H1 (cell line): Measurements from ENCODE around the gene APOBEC3H. TPM values are rescaled to one million over a fixed set of nuclear protein-coding genes. Genes with fewer than 3 reads are reported as not detected.

Experiments
- CTCF ChIA-PET: fragments of 300-600 bp; sonication (Branson Sonifier 250); formaldehyde crosslinking; loops from one replicate; lab custom pipeline; 2021; ENCODE audit not compliant: partially characterized antibody; lab: Charles Lee
- POLR2A ChIA-PET: fragments of 300-600 bp; sonication (Branson Sonifier 250); formaldehyde crosslinking; loops from one replicate; lab custom pipeline; 2021; ENCODE audit warnings: inconsistent platforms; ENCODE audit not compliant: partially characterized antibody; lab: Charles Lee
- DNase-seq, 2 experiments: peaks; one replicate each; pipeline versions ENCODE4 v3.0.0 to v3.0.0-alpha.2; 2010 to 2022; ENCODE audit warnings: low spot score in 2 of 2, low read depth in 1 of 2, mixed read lengths in 1 of 2
- FAIRE-seq: peaks from 2 replicates; lab custom pipeline; 2011; peaks lifted over from hg19 to GRCh38; lab: Jason Lieb, UNC
- H2AFZ ChIP-seq: 2 replicates; pipeline ENCODE4 v1.8.1; 2012; ENCODE audit warnings: low read length, inconsistent platforms
- H2AK5ac ChIP-seq: 2 replicates; pipeline ENCODE4 v1.6.1; 2013; ENCODE audit warnings: low read depth, low read length
- H2BK120ac ChIP-seq: replicated peaks from 2 replicates; pipeline ENCODE3; 2013; ENCODE audit warnings: low read depth, low read length, inconsistent platforms
- H2BK12ac ChIP-seq: 2 replicates; pipeline ENCODE4 v1.6.1; 2013; ENCODE audit warnings: low read depth, low read length
- H2BK15ac ChIP-seq: 2 replicates; pipeline ENCODE4 v1.6.1; 2013; ENCODE audit warnings: low read length
- H2BK20ac ChIP-seq: 2 replicates; pipeline ENCODE4 v1.6.1; 2013; ENCODE audit warnings: low read length
- H2BK5ac ChIP-seq: 2 replicates; pipeline ENCODE4 v1.6.1; 2013; ENCODE audit warnings: low read depth, low read length
- H3K14ac ChIP-seq: 2 replicates; pipeline ENCODE4 v1.6.1; 2013; ENCODE audit warnings: inconsistent platforms; ENCODE audit not compliant: insufficient read length
- H3K18ac ChIP-seq: 2 replicates; pipeline ENCODE4 v1.6.1; 2013; ENCODE audit warnings: low read length; ENCODE audit errors: extremely low read depth
- H3K23ac ChIP-seq: 2 replicates; pipeline ENCODE4 v1.6.1; 2013; ENCODE audit warnings: inconsistent platforms; ENCODE audit not compliant: insufficient read length
- H3K23me2 ChIP-seq: 2 replicates; pipeline ENCODE4 v1.6.1; 2013; ENCODE audit warnings: low read depth, low read length
- H3K27ac ChIP-seq: 2 replicates; pipeline ENCODE4 v1.6.1; 2011; ENCODE audit warnings: low read depth, low read length, inconsistent platforms
- H3K27me3 ChIP-seq, 4 experiments: replicated peaks in 1 of 4; 1 replicate in 1 of 4; 2 replicates in 3 of 4; pipeline versions ENCODE4 v1.6.1 to v1.8.1; 2011 to 2013; ENCODE audit warnings: low read length in 3 of 4, mild to moderate bottlenecking in 3 of 4, inconsistent platforms in 2 of 4, mixed read lengths in 2 of 4, moderate library complexity in 1 of 4; ENCODE audit not compliant: control insufficient read depth in 3 of 4, insufficient read depth in 3 of 4; ENCODE audit errors: extremely low read depth in 1 of 4
- H3K36me3 ChIP-seq, 4 experiments: 2 replicates each; pipeline versions ENCODE4 v1.6.1 to v1.8.1; 2011 to 2013; ENCODE audit warnings: mild to moderate bottlenecking in 4 of 4, low read length in 3 of 4, moderate library complexity in 2 of 4, control low read depth in 1 of 4, inconsistent platforms in 1 of 4; ENCODE audit not compliant: insufficient read depth in 4 of 4, control insufficient read depth in 2 of 4
- H3K4ac ChIP-seq: replicated peaks from 2 replicates; pipeline ENCODE3; 2013; ENCODE audit warnings: low read length, low read depth, mixed read lengths, inconsistent platforms; ENCODE audit not compliant: insufficient read length
- H3K4me1 ChIP-seq, 4 experiments: replicated peaks in 1 of 4; 1 replicate in 1 of 4; 2 replicates in 3 of 4; pipeline versions ENCODE4 v1.6.1 to v1.8.1; 2011 to 2013; ENCODE audit warnings: low read length in 3 of 4, inconsistent platforms in 2 of 4, mixed read lengths in 1 of 4; ENCODE audit not compliant: insufficient read depth in 4 of 4, control insufficient read depth in 3 of 4
- H3K4me2 ChIP-seq, 2 experiments: 2 replicates each; pipeline versions ENCODE4 v1.6.1 to v1.8.1; 2011 to 2013; ENCODE audit warnings: low read depth in 2 of 2, low read length in 2 of 2, control low read depth in 1 of 2, inconsistent platforms in 1 of 2, mild to moderate bottlenecking in 1 of 2; ENCODE audit not compliant: insufficient read depth in 1 of 2
- H3K4me3 ChIP-seq, 4 experiments: fragments of 200-600, 300-600 bp in 1 of 4; sonication (generic), shearing (Covaris generic), sonication (Bioruptor Twin) in 1 of 4; 2 replicates each; pipeline versions ENCODE4 v1.5.1 to v1.8.1; 2011 to 2016; ENCODE audit warnings: low read length in 4 of 4, low read depth in 3 of 4, control low read depth in 2 of 4, inconsistent platforms in 2 of 4, mild to moderate bottlenecking in 2 of 4, mixed read lengths in 1 of 4, moderate library complexity in 1 of 4; ENCODE audit not compliant: insufficient read depth in 2 of 4; ENCODE audit errors: extremely low read depth in 1 of 4
- H3K56ac ChIP-seq: replicated peaks from 2 replicates; pipeline ENCODE3; 2013; ENCODE audit warnings: low read depth, mild to moderate bottlenecking, mixed read lengths, low read length, inconsistent platforms; ENCODE audit not compliant: insufficient read length
- H3K79me1 ChIP-seq: 2 replicates; pipeline ENCODE4 v1.6.1; 2013; ENCODE audit warnings: low read depth, low read length, control low read depth
- H3K79me2 ChIP-seq, 2 experiments: 2 replicates each; pipeline versions ENCODE4 v1.6.1 to v1.8.1; 2012 to 2013; ENCODE audit warnings: low read length in 2 of 2, mild to moderate bottlenecking in 2 of 2, inconsistent platforms in 1 of 2; ENCODE audit not compliant: insufficient read depth in 2 of 2, control insufficient read depth in 1 of 2
- H3K9ac ChIP-seq, 4 experiments: replicated peaks in 1 of 4; 1 replicate in 1 of 4; 2 replicates in 3 of 4; pipeline versions ENCODE4 v1.6.1 to v1.8.1; 2011 to 2013; ENCODE audit warnings: low read depth in 3 of 4, low read length in 3 of 4, control low read depth in 2 of 4, mild to moderate bottlenecking in 2 of 4, moderate library complexity in 2 of 4, inconsistent platforms in 1 of 4; ENCODE audit errors: extremely low read depth in 1 of 4
- H3K9me3 ChIP-seq, 2 experiments: 2 replicates each; pipeline versions ENCODE4 v1.6.1 to v1.8.1; 2012 to 2013; ENCODE audit warnings: mild to moderate bottlenecking in 2 of 2, moderate library complexity in 2 of 2, control low read depth in 1 of 2, inconsistent platforms in 1 of 2, low read depth in 1 of 2, low read length in 1 of 2, mixed read lengths in 1 of 2; ENCODE audit not compliant: insufficient read depth in 2 of 2
- H4K20me1 ChIP-seq, 2 experiments: replicated peaks in 1 of 2; 2 replicates each; pipeline versions ENCODE3 to v1.8.1; 2011 to 2013; ENCODE audit warnings: inconsistent platforms in 2 of 2, low read length in 2 of 2, mild to moderate bottlenecking in 1 of 2; ENCODE audit not compliant: insufficient read depth in 2 of 2, control insufficient read depth in 1 of 2
- H4K5ac ChIP-seq: 2 replicates; pipeline ENCODE4 v1.6.1; 2013; ENCODE audit warnings: low read length, low read depth, mixed read lengths, inconsistent platforms; ENCODE audit not compliant: insufficient read length
- H4K8ac ChIP-seq: 2 replicates; pipeline ENCODE4 v1.8.0; 2013; ENCODE audit warnings: mild to moderate bottlenecking, moderate library complexity, low read length, inconsistent platforms; ENCODE audit not compliant: insufficient read depth; ENCODE audit errors: extremely low read depth
- H4K91ac ChIP-seq: replicated peaks from 2 replicates; pipeline ENCODE3; 2013; ENCODE audit warnings: low read length, mixed read lengths, inconsistent platforms; ENCODE audit not compliant: insufficient read length
- BCL11A ChIP-seq, 2 experiments: IDR thresholded peaks; one replicate each; pipeline ENCODE4 v1.6.1; 2011; ENCODE audit warnings: low read depth in 2 of 2, low read length in 2 of 2, mild to moderate bottlenecking in 2 of 2
- MAX ChIP-seq: IDR thresholded peaks from 2 replicates; pipeline ENCODE4 v1.6.1; 2012; ENCODE audit warnings: inconsistent platforms
- NRF1 ChIP-seq: IDR thresholded peaks from 2 replicates; pipeline ENCODE4 v1.6.1; 2011; ENCODE audit warnings: mild to moderate bottlenecking, low read depth, low read length, improper control_type of control experiment
- POLR2A ChIP-seq, 2 experiments: IDR thresholded peaks; 1 replicate in 1 of 2; 2 replicates in 1 of 2; pipeline ENCODE4 v1.6.1; 2011; ENCODE audit warnings: low read depth in 2 of 2, low read length in 2 of 2, mild to moderate bottlenecking in 2 of 2; ENCODE audit errors: control extremely low read depth in 1 of 2
- RNF2 ChIP-seq: fragments of 200-900, 300-1000 bp; sonication (generic); IDR thresholded peaks from 2 replicates; pipeline ENCODE4 v1.7.1; 2016; ENCODE audit warnings: borderline replicate concordance, low read depth, mild to moderate bottlenecking, antibody characterized with exemption, low read length; ENCODE audit not compliant: poor library complexity, severe bottlenecking; ENCODE audit errors: missing control alignments
- SUZ12 ChIP-seq: fragments of 200-600 bp; sonication (generic); IDR thresholded peaks from 2 replicates; pipeline ENCODE4 v1.6.1; 2012; ENCODE audit warnings: mild to moderate bottlenecking, inconsistent platforms, low read length, moderate library complexity, mixed read lengths
- WGBS, 2 experiments: shearing (Covaris generic) in 1 of 2; methylation state at CpG; one replicate each; pipeline versions ENCODE4 v1.1.6 to v1.1.7; 2013 to 2015; ENCODE audit warnings: low lambda C conversion rate in 2 of 2, mixed read lengths in 2 of 2, inconsistent platforms in 1 of 2, low coverage in 1 of 2, missing lambda C conversion rate in 1 of 2; ENCODE audit not compliant: insufficient replicate concordance in 2 of 2, insufficient coverage in 1 of 2, insufficient read length in 1 of 2; ENCODE audit errors: extremely low coverage in 1 of 2, missing lambda C conversion rate in 1 of 2; 5-methylcytosine and 5-hydroxymethylcytosine counted together
- polyA plus RNA-seq, 7 experiments: library from polyadenylated mRNA; depleted of rRNA in 3 of 7; stranded (reverse) in 5 of 7; unstranded in 2 of 7; fragments of >200 nt in 5 of 7; fragments of 200-250 nt in 2 of 7; gene quantifications; 1 replicate in 5 of 7; 2 replicates in 1 of 7; 4 replicates in 1 of 7; pipeline versions ENCODE4 v1.2.1 to v1.2.3, GENCODE V29; 2011 to 2013; ENCODE audit warnings: missing spikeins in 2 of 7, mixed read lengths in 2 of 7
- total RNA-seq: library from RNA; stranded (reverse); fragmentation: NEBNext Ultra II Directional; extraction: Animal tissue kit (Norgen Biotek cat#: 25700); gene quantifications from 2 replicates; pipeline ENCODE4 v1.2.1, GENCODE V29; 2021

APOBEC3H gene
- total and polyA plus RNA-seq, 2 of the 8 experiments (the other 6 are each of a cell fraction or from before 2014, with no cell fraction given), result 0.47 to 0.56 TPM

GRCh38 chr22:39153220-39153717 lies 56.2 kb downstream of the APOBEC3H start:
- peak overlapping the region; percentile 17 for H4K91ac ChIP-seq
- FAIRE-seq (no peak), DNase-seq (no peak)
- H3K23ac ChIP-seq, result no peak overlapping the region
- H3K36me3 ChIP-seq, result no peaks in the 10 kb centered on the region
- peak overlapping the region; percentile 80 for H2BK12ac ChIP-seq
- H3K79me2 ChIP-seq, result no peaks in the 10 kb centered on the region
- peak overlapping the region; percentile 85 for H4K8ac ChIP-seq
- H3K14ac ChIP-seq, result no peak overlapping the region
- no peaks in the 10 kb centered on the region for H3K9me3 ChIP-seq
- no peaks in the 10 kb centered on the region; the same call in 1 of the 2 replicates for H3K79me1 ChIP-seq
- peaks cover 0 to 29% (median 19%) of the 10 kb centered on the region in 4 experiments; a peak in 6 of 7 replicates for H3K4me1 ChIP-seq
- H2BK120ac ChIP-seq, result no peak overlapping the region
- peak overlapping the region; percentile 95 to 99 for H3K4me2 ChIP-seq
- 6% methylated on average over 35 of the region's 43 CpGs; no CpG with 5 or more reads in 1 of the 2 experiments for WGBS, 2 experiments
- H3K18ac ChIP-seq, result peak overlapping the region; percentile 71; the same call in 1 of the 2 replicates
- peaks cover 13% of the 10 kb centered on the region for H3K23me2 ChIP-seq
- H2BK15ac ChIP-seq, result peak overlapping the region; percentile 46; the same call in 1 of the 2 replicates
- H4K5ac ChIP-seq, result peak overlapping the region; percentile 16
- H2AK5ac ChIP-seq, result no peak overlapping the region
- H2AFZ ChIP-seq, result peak overlapping the region; percentile 37; the same call in 1 of the 2 replicates
- peak overlapping the region; percentile 51 for H3K56ac ChIP-seq
- peak overlapping the region; percentile 60; the same call in 1 of the 2 replicates for H2BK5ac ChIP-seq
- peak overlapping the region; percentile 45 to 72 (median 54) for H3K4me3 ChIP-seq
- H4K20me1 ChIP-seq, result no peaks in the 10 kb centered on the region
- H3K27ac ChIP-seq, result no peak overlapping the region
- peak overlapping the region in 1 of 4 experiments; percentile 67; a peak in 2 of 7 replicates for H3K9ac ChIP-seq
- no peak overlapping the region for H3K4ac ChIP-seq
- POLR2A ChIA-PET, result interaction anchor here (1.0 to 2.1 kb wide), 8 partner anchors 12 to 367 kb away, joined by 3 to 5 read pairs (median 4); no protein-coding TSS in a partner anchor
- H3K27me3 ChIP-seq, result peaks cover 0 to 18% (median 13%) of the 10 kb centered on the region in 4 experiments; a peak in 6 of 7 replicates
- CTCF ChIA-PET, result interaction anchor here (0.6 to 1.4 kb wide), 3 partner anchors 17 to 130 kb away, joined by 3 read pairs; no protein-coding TSS in a partner anchor
- H2BK20ac ChIP-seq, result no peak overlapping the region
- TF ChIP-seq SUZ12 (peak; percentile 55; the same call in 1 of the 2 replicates), POLR2A (IDR thresholded peaks at IDR 0.05; ENCODE audit: control extremely low read depth in 1 of 2, low read depth in 2 of 2, low read length in 2 of 2) (no peak; a peak in 1 of 3 replicates), MAX (peak; percentile 58), NRF1 (no peak), RNF2 (no peak), BCL11A (IDR thresholded peaks at IDR 0.05; ENCODE audit: low read depth in 2 of 2, low read length in 2 of 2) (no peak)
